NOMO-1 treated with dmso at 0.1 percent for 144 hours (cell line): ENCODE measurements around the gene ADGRB2.

Experiments used
- DNase-seq: peaks from one replicate; lab custom pipeline; 2025; ENCODE audit not compliant: unreplicated experiment; lab: John Stamatoyannopoulos, UW

The ADGRB2 gene

GRCh38 chr1:31764312-31765040 lies at the start of gene ADGRB2:
Gene ADGRB2 (minus strand): TSS chr1:31764340. CDS start chr1:31757221, 7,119 bp downstream.
- DNase-seq: no peak

- no peak for DNase-seq
These were observed 48.2 kb upstream of the ADGRB2 start for GRCh38 chr1:31812158-31812829.

GRCh38 chr1:31811605-31812004 lies 47.5 kb upstream of the ADGRB2 start:
- DNase-seq: no peak

- no peak for DNase-seq
These were observed 45.6 kb upstream of the ADGRB2 start for GRCh38 chr1:31809698-31810097.

- DNase-seq: no peak
These were observed 43.3 kb upstream of the ADGRB2 start for GRCh38 chr1:31807273-31808048.

- DNase-seq: no peak
These were observed 41.2 kb upstream of the ADGRB2 start for GRCh38 chr1:31805318-31805717.

- no peak for DNase-seq
These were observed 40.0 kb upstream of the ADGRB2 start for GRCh38 chr1:31804098-31804497.

GRCh38 chr1:31803610-31804009 lies 39.5 kb upstream of the ADGRB2 start:
- DNase-seq: no peak

- DNase-seq: no peak
These were observed 38.3 kb upstream of the ADGRB2 start for GRCh38 chr1:31802190-31803150.

GRCh38 chr1:31801458-31801857 lies 37.3 kb upstream of the ADGRB2 start:
- DNase-seq: peak; percentile 33

- DNase-seq: no peak
These were observed 36.5 kb upstream of the ADGRB2 start for GRCh38 chr1:31800674-31800967.

- no peak for DNase-seq
These were observed 35.9 kb upstream of the ADGRB2 start for GRCh38 chr1:31799895-31800673.

- no peak for DNase-seq
These were observed 35.2 kb upstream of the ADGRB2 start for GRCh38 chr1:31799196-31799894.

- DNase-seq: no peak
These were observed 34.5 kb upstream of the ADGRB2 start for GRCh38 chr1:31798433-31799195.

GRCh38 chr1:31798086-31798432 lies 33.9 kb upstream of the ADGRB2 start:
- no peak for DNase-seq

- DNase-seq: no peak
These were observed 33.1 kb upstream of the ADGRB2 start for GRCh38 chr1:31797216-31797615.

- DNase-seq: no peak
These were observed 32.6 kb upstream of the ADGRB2 start for GRCh38 chr1:31796707-31797106.

GRCh38 chr1:31795801-31796621 lies 31.9 kb upstream of the ADGRB2 start:
- DNase-seq: no peak
